HG03442 (cell line): Measurements from ENCODE around the gene RSU1.

ENCODE experiments used
- ATAC-seq: cut with Tn5 transposase; IDR thresholded peaks from one replicate; pipeline ENCODE4 v1.9.1; 2021; ENCODE audit warnings: mild to moderate bottlenecking, moderate library complexity; ENCODE audit not compliant: unreplicated experiment

The RSU1 gene

GRCh38 chr10:16544099-16544498 is 273.1 kb downstream of the RSU1 start:
- no peak for ATAC-seq
